Rectal smooth muscle tissue (tissue), 1 donor: ENCODE measurements around the gene ATG4B.

ENCODE experiments used
- H3K27ac ChIP-seq: one replicate; pipeline ENCODE4 v1.7.0; 2013; ENCODE audit warnings: low read depth, low read length, inconsistent platforms
- H3K27me3 ChIP-seq: one replicate; pipeline ENCODE4 v1.7.0; 2013; ENCODE audit warnings: low read length; ENCODE audit not compliant: control insufficient read depth, insufficient read depth
- H3K36me3 ChIP-seq: one replicate; pipeline ENCODE4 v1.7.0; 2013; ENCODE audit warnings: low read length; ENCODE audit not compliant: control insufficient read depth, insufficient read depth
- H3K4me1 ChIP-seq: one replicate; pipeline ENCODE4 v1.7.0; 2013; ENCODE audit warnings: low read length; ENCODE audit not compliant: control insufficient read depth, insufficient read depth
- H3K4me3 ChIP-seq: one replicate; pipeline ENCODE4 v1.7.0; 2013; ENCODE audit warnings: low read length
- H3K9ac ChIP-seq: one replicate; pipeline ENCODE4 v1.7.0; 2013; ENCODE audit warnings: low read length

Gene ATG4B

DNA sequence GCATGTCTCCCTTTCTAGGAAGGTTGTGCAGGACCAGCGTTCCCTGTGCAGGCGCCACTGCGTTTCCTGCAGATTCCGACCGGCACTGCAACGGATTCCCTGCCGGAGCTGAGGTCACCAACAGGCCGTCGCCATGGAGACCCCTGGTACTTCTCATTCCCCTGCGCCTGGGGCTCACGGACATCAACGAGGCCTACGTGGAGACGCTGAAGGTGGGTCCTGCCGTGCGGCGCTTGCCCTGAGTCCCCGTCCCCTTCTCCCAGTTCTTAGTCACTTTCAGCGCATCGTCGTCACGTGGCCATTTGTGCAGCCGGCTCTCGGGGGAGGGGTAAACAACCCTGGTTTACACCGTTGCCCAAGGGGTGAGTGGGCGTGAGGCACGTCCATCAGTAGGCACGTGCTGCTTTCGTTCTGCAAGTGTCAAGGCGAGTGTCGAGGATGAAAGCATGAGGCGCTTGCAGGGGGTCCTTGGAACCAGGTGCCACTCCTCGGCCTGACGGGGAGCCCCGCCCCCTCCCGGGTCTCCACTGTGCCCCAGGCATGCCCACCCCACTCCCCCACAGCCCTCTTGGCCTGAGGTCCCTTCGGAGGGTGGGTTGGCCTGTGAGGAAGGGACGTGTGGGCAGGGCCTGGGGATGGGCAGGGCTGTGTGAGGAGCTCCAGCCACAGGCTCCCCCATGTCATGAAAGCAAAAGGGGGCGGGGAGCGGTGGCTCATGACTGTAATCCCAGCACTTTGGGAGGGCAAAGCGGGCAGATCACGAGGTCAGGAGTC lies 29.3 kb downstream of the ATG4B start:
- Histone ChIP-seq H3K4me3 (no peak overlapping the region), H3K4me1 (no peaks in the 10 kb centered on the region), H3K27ac (no peak overlapping the region), H3K9ac (no peak overlapping the region), H3K27me3 (no peaks in the 10 kb centered on the region), H3K36me3 (peaks cover 33% of the 10 kb centered on the region)

GRCh38 chr2:241668354-241668753 lies 30.9 kb downstream of the ATG4B start:
- Histone ChIP-seq H3K4me3 (no peak overlapping the region), H3K36me3 (peaks cover 44% of the 10 kb centered on the region), H3K27me3 (no peaks in the 10 kb centered on the region), H3K4me1 (no peaks in the 10 kb centered on the region), H3K27ac (no peak overlapping the region), H3K9ac (no peak overlapping the region)

- Histone ChIP-seq H3K4me1 (no peaks in the 10 kb centered on the region), H3K4me3 (no peak overlapping the region), H3K27me3 (no peaks in the 10 kb centered on the region), H3K27ac (no peak overlapping the region), H3K36me3 (peaks cover 44% of the 10 kb centered on the region), H3K9ac (no peak overlapping the region)
Measured at GRCh38 chr2:241668839-241669238, 31.3 kb downstream of the ATG4B start.

- no peak overlapping the region for H3K4me3 ChIP-seq
- H3K27me3 ChIP-seq = no peaks in the 10 kb centered on the region
- H3K9ac ChIP-seq = no peak overlapping the region
- no peak overlapping the region for H3K27ac ChIP-seq
- H3K4me1 ChIP-seq = no peaks in the 10 kb centered on the region
- H3K36me3 ChIP-seq = peaks cover 48% of the 10 kb centered on the region
Measured at GRCh38 chr2:241670333-241671110, 33.0 kb downstream of the ATG4B start.

DNA sequence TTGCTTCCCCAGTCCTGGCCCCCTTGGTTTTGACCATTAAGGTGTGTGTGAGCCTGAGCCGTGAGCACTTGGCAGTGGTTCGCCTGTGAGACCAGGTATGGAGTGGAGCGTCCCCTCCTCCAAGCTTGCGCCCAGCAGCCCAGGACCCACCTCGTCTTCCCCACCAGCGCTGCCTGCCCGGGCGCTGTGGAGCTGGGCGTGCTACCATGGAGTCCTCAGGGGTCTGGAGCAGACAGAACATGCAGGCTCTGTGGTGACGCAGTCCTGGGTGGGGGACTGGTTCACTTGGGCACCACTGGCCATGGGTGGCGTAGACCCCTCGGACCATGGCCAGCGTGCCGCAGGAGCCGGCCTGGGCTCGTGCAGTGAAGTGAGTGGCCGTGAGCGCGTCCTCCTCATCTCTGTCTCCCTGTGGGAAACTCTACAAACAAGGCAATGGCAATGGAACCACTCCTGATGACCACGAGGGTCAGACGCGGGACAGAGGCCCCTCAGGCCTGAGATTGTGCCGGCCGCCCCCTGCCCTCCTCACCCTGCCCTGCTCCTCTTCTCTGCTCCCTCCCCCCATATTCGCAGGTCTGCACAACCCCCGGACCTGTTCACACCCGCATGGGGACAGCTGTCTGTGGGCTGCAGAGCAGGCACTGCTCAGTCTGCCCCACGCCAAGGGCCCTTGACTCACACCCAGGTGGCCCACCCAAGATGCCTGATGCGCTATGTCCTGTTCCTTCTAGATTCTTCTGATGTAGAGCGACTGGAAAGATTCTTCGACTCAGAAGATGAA lies 34.2 kb downstream of the ATG4B start:
- H3K27ac ChIP-seq = no peak overlapping the region
- H3K4me3 ChIP-seq = no peak overlapping the region
- H3K4me1 ChIP-seq = no peaks in the 10 kb centered on the region
- peaks cover 47% of the 10 kb centered on the region for H3K36me3 ChIP-seq
- no peak overlapping the region for H3K9ac ChIP-seq
- H3K27me3 ChIP-seq = no peaks in the 10 kb centered on the region

DNA sequence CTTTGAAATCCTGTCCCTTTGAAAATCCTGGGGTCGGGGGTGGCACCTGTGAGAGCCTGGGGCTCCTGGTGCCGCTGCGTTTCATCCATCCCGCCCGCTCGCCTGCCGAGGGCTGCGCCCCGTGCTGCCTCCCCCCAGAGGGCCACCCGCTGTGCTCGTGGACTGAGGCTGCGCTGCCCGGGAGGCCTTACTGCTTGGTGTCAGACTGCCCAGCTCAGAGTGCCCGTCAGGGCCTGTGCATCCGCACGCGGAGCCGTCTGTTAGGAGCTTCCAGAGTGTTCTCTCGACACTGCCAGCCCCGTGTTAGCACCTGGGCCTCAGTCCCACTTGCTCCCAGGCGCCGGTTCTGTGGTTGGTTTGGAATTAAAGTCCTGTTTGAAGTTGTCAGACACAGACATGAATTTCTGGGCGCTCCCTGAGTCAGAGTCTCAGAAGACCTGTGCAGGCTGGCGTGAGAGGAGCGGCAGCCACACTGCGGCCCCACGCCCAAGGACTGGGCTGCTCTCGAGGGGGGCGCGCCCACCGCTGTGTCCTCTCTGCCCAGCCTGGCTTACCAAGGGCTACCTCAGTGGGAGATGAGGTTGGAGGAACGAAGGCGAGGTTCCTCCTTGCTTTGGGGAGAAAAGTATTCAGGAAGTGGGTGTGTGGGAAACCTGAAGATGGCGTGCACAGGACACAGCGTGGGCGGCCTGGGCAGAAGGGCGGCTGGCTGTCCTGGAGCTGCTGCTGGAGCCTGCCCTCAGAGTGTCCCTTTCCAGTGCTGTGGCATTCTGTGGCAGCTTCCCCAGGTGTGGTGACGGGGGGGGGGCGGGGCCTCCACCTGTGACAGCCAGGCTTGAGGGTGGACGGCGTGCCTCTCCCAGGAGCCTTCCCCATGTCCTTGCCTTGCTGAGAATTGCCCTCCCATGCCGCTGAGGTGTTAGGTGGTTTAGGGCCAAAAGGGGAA lies 35.0 kb downstream of the ATG4B start:
- Histone ChIP-seq H3K36me3 (peaks cover 46% of the 10 kb centered on the region), H3K4me3 (no peak overlapping the region), H3K27ac (no peak overlapping the region), H3K27me3 (no peaks in the 10 kb centered on the region), H3K9ac (no peak overlapping the region), H3K4me1 (no peaks in the 10 kb centered on the region)

DNA sequence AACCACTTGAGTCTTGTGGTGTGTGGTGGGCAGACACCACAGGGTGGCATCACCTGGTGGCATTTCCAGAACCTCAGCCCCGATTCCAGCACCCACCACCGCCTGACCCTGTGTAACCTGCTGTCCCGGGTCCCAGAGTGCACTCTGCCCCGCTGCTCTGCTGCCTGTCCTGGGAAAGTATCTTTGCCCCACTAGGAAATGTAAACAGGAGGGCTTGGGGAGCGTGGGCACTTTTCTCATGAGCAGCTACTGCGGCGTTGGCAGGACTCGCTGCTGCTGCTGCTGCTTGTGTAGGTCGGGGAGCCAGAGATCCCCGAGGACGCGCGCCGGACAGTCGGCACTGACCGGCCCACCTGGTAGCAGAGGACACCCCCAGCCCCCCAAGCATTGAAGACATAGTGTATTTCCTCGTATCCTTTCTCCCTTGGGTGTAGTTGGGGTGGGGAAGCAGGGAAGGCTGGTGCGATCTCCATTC lies 35.7 kb downstream of the ATG4B start:
- H3K4me1 ChIP-seq = no peaks in the 10 kb centered on the region
- H3K36me3 ChIP-seq = peaks cover 41% of the 10 kb centered on the region
- H3K27ac ChIP-seq = no peak overlapping the region
- H3K27me3 ChIP-seq = no peaks in the 10 kb centered on the region
- H3K4me3 ChIP-seq = no peak overlapping the region
- no peak overlapping the region for H3K9ac ChIP-seq

- H3K27ac ChIP-seq = peak overlapping the region; percentile 51
- peaks cover 36% of the 10 kb centered on the region for H3K36me3 ChIP-seq
Measured at GRCh38 chr2:241673797-241674725, 36.6 kb downstream of the ATG4B start.

DNA sequence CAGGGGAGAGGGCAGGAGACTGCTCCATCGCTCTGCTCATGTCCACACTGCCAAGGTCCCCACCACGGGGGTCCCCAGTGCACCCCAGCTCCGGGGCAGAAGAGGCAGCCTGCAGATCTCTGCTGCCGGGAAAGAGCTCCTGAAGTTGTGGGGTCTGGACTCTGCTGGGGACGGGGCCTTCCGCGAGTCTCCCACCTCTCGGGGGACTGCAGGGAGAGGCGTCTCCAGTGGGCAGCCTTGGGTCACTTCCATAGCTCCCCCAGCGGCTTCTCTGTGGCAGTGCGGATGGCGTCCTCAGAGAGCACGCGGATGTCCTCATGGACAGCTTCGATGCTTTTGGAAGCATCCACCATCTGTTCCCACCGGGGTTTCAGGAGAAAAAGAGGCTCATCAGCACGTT lies 38.4 kb downstream of the ATG4B start:
- Histone ChIP-seq H3K9ac (no peak overlapping the region), H3K36me3 (peaks cover 31% of the 10 kb centered on the region), H3K4me3 (no peak overlapping the region), H3K27ac (no peak overlapping the region), H3K27me3 (no peaks in the 10 kb centered on the region), H3K4me1 (no peaks in the 10 kb centered on the region)

More at GRCh38 chr2:241673797-241674725, 36.6 kb downstream of the ATG4B start:
- Histone ChIP-seq H3K9ac (no peak overlapping the region), H3K4me3 (no peak overlapping the region), H3K27me3 (no peaks in the 10 kb centered on the region), H3K4me1 (no peaks in the 10 kb centered on the region)

DNA sequence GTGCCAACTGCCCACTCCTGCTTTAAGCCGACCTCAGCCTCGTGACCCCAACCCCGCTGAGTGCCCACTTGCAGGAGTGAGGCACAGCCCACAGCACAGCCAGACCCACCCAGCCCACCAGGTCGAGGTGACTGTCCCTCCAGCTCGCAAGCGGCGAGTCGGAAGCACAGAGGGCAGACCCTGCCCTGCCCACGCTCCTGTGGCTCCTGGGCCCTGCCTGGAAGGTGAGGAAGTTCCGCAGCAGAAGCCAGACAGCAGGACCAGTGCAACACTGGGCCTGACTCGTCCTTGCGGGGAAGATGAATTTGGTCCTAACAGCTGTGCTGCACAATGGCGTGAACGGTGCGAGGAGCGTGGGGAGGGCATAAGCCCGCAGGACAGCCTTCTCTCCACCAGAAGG lies 39.2 kb downstream of the ATG4B start:
- H3K27ac ChIP-seq = no peak overlapping the region

GRCh38 chr2:241677392-241677791 lies 39.9 kb downstream of the ATG4B start:
- H3K36me3 ChIP-seq = peaks cover 18% of the 10 kb centered on the region

More for the DNA sequence above, 39.2 kb downstream of the ATG4B start:
- Histone ChIP-seq H3K4me3 (no peak overlapping the region), H3K4me1 (peaks cover 4% of the 10 kb centered on the region), H3K9ac (no peak overlapping the region), H3K27me3 (no peaks in the 10 kb centered on the region), H3K36me3 (peaks cover 24% of the 10 kb centered on the region)

More at GRCh38 chr2:241677392-241677791, 39.9 kb downstream of the ATG4B start:
- no peaks in the 10 kb centered on the region for H3K27me3 ChIP-seq
- no peak overlapping the region for H3K4me3 ChIP-seq
- no peak overlapping the region for H3K9ac ChIP-seq
- no peak overlapping the region for H3K27ac ChIP-seq
- peaks cover 4% of the 10 kb centered on the region for H3K4me1 ChIP-seq
